HepG2 (cell line): ENCODE data around the gene NDRG2. TPM values are rescaled to one million over a fixed set of nuclear protein-coding genes. Genes with fewer than 3 reads are reported as not detected.

Source experiments
- ASH2L ChIP-seq: fragments of 300-600, 200-600 bp; sonication (generic); IDR thresholded peaks from 2 replicates; pipeline ENCODE4 v1.7.0; 2017; ENCODE audit warnings: low read depth, mild to moderate bottlenecking, moderate library complexity, mixed read lengths, low read length; ENCODE audit not compliant: insufficient read length
- EEA1 ChIP-seq: sonication (generic); formaldehyde crosslinking; IDR thresholded peaks from 2 replicates; pipeline ENCODE4 v1.5.1; 2020; ENCODE audit warnings: mild to moderate bottlenecking, missing genetic modification reagents, borderline replicate concordance
- ELF3 ChIP-seq: IDR thresholded peaks from 2 replicates; pipeline ENCODE4 v1.6.1; 2016; ENCODE audit warnings: missing genetic modification reagents, missing compliant biosample characterization
- EP300 ChIP-seq, 3 experiments: sonication (generic) in 1 of 3; formaldehyde crosslinking in 1 of 3; IDR thresholded peaks; 2 replicates each; pipeline versions ENCODE4 v1.5.1 to v1.6.1; 2011 to 2020; ENCODE audit warnings: low read depth in 2 of 3, low read length in 2 of 3, borderline replicate concordance in 1 of 3, improper control_type of control experiment in 1 of 3, mild to moderate bottlenecking in 1 of 3, missing genetic modification reagents in 1 of 3, moderate library complexity in 1 of 3
- GABPA ChIP-seq, 2 experiments: IDR thresholded peaks; 2 replicates each; pipeline ENCODE4 v1.6.1; 2011 to 2016; ENCODE audit warnings: low read depth in 2 of 2, low read length in 1 of 2, missing biosample characterization in 1 of 2, missing genetic modification characterization in 1 of 2
- KDM6A ChIP-seq: IDR thresholded peaks from 2 replicates; pipeline ENCODE4 v1.6.1; 2016; ENCODE audit warnings: low read depth
- MAFK ChIP-seq, 2 experiments: IDR thresholded peaks in 1 of 2; conservative IDR thresholded peaks in 1 of 2; 2 replicates each; pipeline ENCODE4 v1.6.1; 2011; ENCODE audit warnings: improper control_type of control experiment in 2 of 2, low read length in 2 of 2
- NFYB ChIP-seq: sonication (generic); formaldehyde crosslinking; IDR thresholded peaks from 2 replicates; pipeline ENCODE4 v1.4.0; 2020; ENCODE audit warnings: missing genetic modification reagents
- POLR2G ChIP-seq: fragments of 200-400 bp; formaldehyde crosslinking; IDR thresholded peaks from 2 replicates; pipeline ENCODE4 v1.6.1; 2018; ENCODE audit warnings: mild to moderate bottlenecking, low read depth, low read length, moderate library complexity
- PRDM4 ChIP-seq: sonication (generic); formaldehyde crosslinking; IDR thresholded peaks from 2 replicates; pipeline ENCODE4 v1.9.0; 2021; ENCODE audit warnings: missing genetic modification reagents, borderline replicate concordance
- PRPF4 ChIP-seq: fragments of 200-400 bp; formaldehyde crosslinking; IDR thresholded peaks from 2 replicates; pipeline ENCODE4 v1.6.1; 2016; ENCODE audit warnings: low read length, low read depth; ENCODE audit not compliant: poor library complexity, severe bottlenecking
- SNAPC4 ChIP-seq: sonication (generic); formaldehyde crosslinking; IDR thresholded peaks from 2 replicates; pipeline ENCODE4 v1.4.0; 2020; ENCODE audit warnings: mild to moderate bottlenecking, missing genetic modification reagents
- ZNF138 ChIP-seq: sonication (generic); formaldehyde crosslinking; IDR thresholded peaks from 2 replicates; pipeline ENCODE4 v1.5.0; 2020; ENCODE audit warnings: mild to moderate bottlenecking, low read depth, missing genetic modification reagents
- ZNF281 ChIP-seq: sonication (generic); formaldehyde crosslinking; IDR thresholded peaks from 2 replicates; pipeline ENCODE4 v1.4.0; 2020; ENCODE audit warnings: missing genetic modification reagents, borderline replicate concordance
- ZNF639 ChIP-seq: conservative IDR thresholded peaks from 2 replicates; pipeline ENCODE4 v1.6.1; 2018; ENCODE audit warnings: missing genetic modification reagents
- polyA plus RNA-seq, 8 experiments: library from polyadenylated mRNA; depleted of rRNA in 3 of 8; stranded (reverse) in 7 of 8; unstranded in 1 of 8; fragments of >200 nt; fragmentation: Illumina TruSeq in 4 of 8; extraction: Trizol in 4 of 8; gene quantifications; 2 replicates each; pipeline versions ENCODE4 v1.2.1 to v1.2.3, GENCODE V29; 2011 to 2016; ENCODE audit warnings: low read depth in 4 of 8, missing spikeins in 1 of 8, mixed read lengths in 1 of 8; ENCODE audit not compliant: insufficient read depth in 1 of 8
- total RNA-seq, 5 experiments: library from RNA; depleted of rRNA; stranded (reverse); fragments of >200 nt; fragmentation: Illumina TruSeq; extraction: Trizol; gene quantifications; 2 replicates each; pipeline ENCODE4 v1.2.3, GENCODE V29; 2016; ENCODE audit warnings: low read depth in 1 of 5

The NDRG2 gene
- total and polyA plus RNA-seq, 2 of the 13 experiments (the other 11 are each of a cell fraction or from before 2014, with no cell fraction given), result 27.2 to 189 TPM

- 0 out of 4 replicates have a peak, but pooled peaks of 1 of the 2 experiments have one; percentile 6 for TF ChIP-seq EP300 (IDR thresholded peaks at IDR 0.05; ENCODE audit: low read depth in 2 of 2, low read length in 2 of 2)
- no peak for TF ChIP-seq EP300 (CRISPR knock-in tag; IDR thresholded peaks at IDR 0.05; ENCODE audit: borderline replicate concordance)
- no peak for TF ChIP-seq ZNF281 (CRISPR knock-in tag)
- 0 out of 2 replicates have a peak, but pooled peaks have one; percentile 28 for TF ChIP-seq ELF3 (CRISPR knock-in tag)
- TF ChIP-seq ZNF138 (CRISPR knock-in tag), result no peak
- TF ChIP-seq PRPF4, result no peak
- TF ChIP-seq SNAPC4 (CRISPR knock-in tag), result peak; percentile 83; the same call in 1 of the 2 replicates
- no peak for TF ChIP-seq ZNF639 (CRISPR knock-in tag)
- no peak for TF ChIP-seq PRDM4
- TF ChIP-seq ASH2L, result peak; percentile 23
- peak; percentile 31 to 33; a peak in 2 of 4 replicates for TF ChIP-seq MAFK (conservative IDR thresholded peaks at IDR 0.05 in 1 of 2, IDR thresholded peaks at IDR 0.05 in 1 of 2; ENCODE audit: low read length in 2 of 2)
- no peak for TF ChIP-seq POLR2G
- TF ChIP-seq GABPA (IDR thresholded peaks at IDR 0.05; ENCODE audit: low read depth, low read length), result no peak
- peak; percentile 44 for TF ChIP-seq GABPA (CRISPR knock-in tag; IDR thresholded peaks at IDR 0.05; ENCODE audit: low read depth)
- no peak for TF ChIP-seq KDM6A (CRISPR knock-in tag)
- TF ChIP-seq NFYB (CRISPR knock-in tag), result peak; percentile 39; the same call in 1 of the 2 replicates
- peak; percentile 43; the same call in 1 of the 2 replicates for TF ChIP-seq EEA1 (CRISPR knock-in tag)
Observed at GRCh38 chr14:21023817-21024584, 860 bp downstream of the NDRG2 start (continued).
